GM12878 (cell line): Measurements from ENCODE around the gene TEX22. TPM values are rescaled to one million over a fixed set of nuclear protein-coding genes. Genes with fewer than 3 reads are reported as not detected.

ENCODE experiments used
- ATAC-seq: fragments of 200-7000 bp; cut with Tn5 transposase; 3 replicates; pipeline ENCODE4 v1.9.1; 2020; ENCODE audit warnings: mild to moderate bottlenecking, moderate library complexity
- BruUV-seq: library from RNA; stranded (reverse); fragments of 400-500 nt; replicated peaks from 2 replicates; lab custom pipeline; 2021; lab: Mats Ljungman, UMichigan
- CTCF ChIA-PET: fragments of 300-600 bp; sonication (Branson Sonifier 250); formaldehyde crosslinking; extraction: SDS; loops from one replicate; lab custom pipeline; 2021; ENCODE audit warnings: inconsistent platforms; lab: Yijun Ruan, JAX
- POLR2A ChIA-PET: fragments of 350-600 bp; formaldehyde crosslinking; extraction: SDS; loops from one replicate; lab custom pipeline; 2021; ENCODE audit warnings: inconsistent platforms; lab: Charles Lee
- RAD21 ChIA-PET: fragments of 300-600 bp; sonication (Branson Sonifier 250); formaldehyde crosslinking; loops from one replicate; lab custom pipeline; 2023; ENCODE audit warnings: antibody characterized with exemption; ENCODE audit not compliant: unreplicated experiment; lab: Charles Lee
- SMC1A ChIA-PET: fragments of 300-600 bp; sonication (Branson Sonifier 250); formaldehyde crosslinking; loops from one replicate; lab custom pipeline; 2023; ENCODE audit not compliant: unreplicated experiment, uncharacterized antibody; lab: Charles Lee
- DNase-seq: peaks from one replicate; pipeline ENCODE4 v3.0.0-alpha.2; 2011; ENCODE audit warnings: low read depth, low spot score
- FAIRE-seq: peaks from 3 replicates; lab custom pipeline; 2011; peaks lifted over from hg19 to GRCh38; lab: Jason Lieb, UNC
- H2AFZ ChIP-seq: 2 replicates; pipeline ENCODE4 v1.6.0; 2011; ENCODE audit warnings: low read depth, low read length, control low read depth; ENCODE audit not compliant: control insufficient read depth
- H3K27ac ChIP-seq: 2 replicates; pipeline ENCODE4 v1.5.1; 2011; ENCODE audit warnings: control low read depth; ENCODE audit not compliant: control insufficient read depth, insufficient read depth
- H3K27me3 ChIP-seq, 2 experiments: replicated peaks in 1 of 2; 2 replicates each; pipeline versions ENCODE4 v1.6.0 to v1.6.1; 2011; ENCODE audit warnings: low read length in 1 of 2; ENCODE audit not compliant: control insufficient read depth in 2 of 2, insufficient read depth in 2 of 2
- H3K36me3 ChIP-seq, 2 experiments: 2 replicates each; pipeline ENCODE4 v1.5.1; 2011; ENCODE audit warnings: low read length in 1 of 2; ENCODE audit not compliant: control insufficient read depth in 2 of 2, insufficient read depth in 2 of 2
- H3K4me1 ChIP-seq: 2 replicates; pipeline ENCODE4 v1.6.1; 2011; ENCODE audit warnings: mild to moderate bottlenecking, low read length, moderate library complexity, mixed read lengths; ENCODE audit not compliant: control insufficient read depth, insufficient read depth
- H3K4me2 ChIP-seq: 2 replicates; pipeline ENCODE4 v1.6.0; 2011; ENCODE audit warnings: control low read depth; ENCODE audit not compliant: control insufficient read depth, insufficient read depth
- H3K4me3 ChIP-seq: fragments of 200-600 bp; sonication (generic); 2 replicates; pipeline ENCODE4 v1.5.1; 2016
- H3K79me2 ChIP-seq: 2 replicates; pipeline ENCODE4 v1.6.0; 2011; ENCODE audit warnings: low read length; ENCODE audit not compliant: control insufficient read depth, insufficient read depth
- H3K9ac ChIP-seq: 2 replicates; pipeline ENCODE4 v1.8.0; 2011; ENCODE audit warnings: low read length, control low read depth, mixed read lengths; ENCODE audit not compliant: control insufficient read depth, insufficient read depth
- H3K9me3 ChIP-seq: replicated peaks from 3 replicates; pipeline ENCODE4 v1.5.1; 2011; ENCODE audit warnings: mild to moderate bottlenecking, low read length; ENCODE audit not compliant: control insufficient read depth, insufficient read depth
- H4K20me1 ChIP-seq: 2 replicates; pipeline ENCODE4 v1.6.0; 2011; ENCODE audit not compliant: control insufficient read depth, insufficient read depth
- BCL11A ChIP-seq: IDR thresholded peaks from 2 replicates; pipeline ENCODE4 v1.6.1; 2011; ENCODE audit warnings: low read depth, low read length
- GATAD2B ChIP-seq: fragments of 450-650 bp; conservative IDR thresholded peaks from 2 replicates; pipeline ENCODE4 v1.6.1; 2017; ENCODE audit warnings: low read depth, mild to moderate bottlenecking, moderate library complexity
- MLLT1 ChIP-seq: fragments of 450-650 bp; IDR thresholded peaks from 2 replicates; pipeline ENCODE4 v1.6.1; 2016; ENCODE audit warnings: mild to moderate bottlenecking
- NFYB ChIP-seq: IDR thresholded peaks from 2 replicates; pipeline ENCODE4 v1.6.1; 2011; ENCODE audit warnings: low read depth, mild to moderate bottlenecking, low read length, improper control_type of control experiment, moderate library complexity; ENCODE audit not compliant: insufficient read depth
- NKRF ChIP-seq: fragments of 450-650 bp; conservative IDR thresholded peaks from 2 replicates; pipeline ENCODE4 v1.6.1; 2017; ENCODE audit warnings: mild to moderate bottlenecking, moderate library complexity
- PAX8 ChIP-seq: fragments of 450-650 bp; IDR thresholded peaks from 2 replicates; pipeline ENCODE4 v1.6.1; 2017; ENCODE audit warnings: mild to moderate bottlenecking, moderate library complexity
- POLR2A ChIP-seq: IDR thresholded peaks from 2 replicates; pipeline ENCODE4 v1.6.1; 2011; ENCODE audit warnings: low read depth, mild to moderate bottlenecking, low read length
- REST ChIP-seq: IDR thresholded peaks from 2 replicates; pipeline ENCODE4 v1.6.1; 2012; ENCODE audit warnings: mild to moderate bottlenecking, low read depth, low read length
- SREBF2 ChIP-seq: IDR thresholded peaks from 2 replicates; pipeline ENCODE4 v1.6.1; 2012; ENCODE audit warnings: mild to moderate bottlenecking, low read length
- TBL1XR1 ChIP-seq: IDR thresholded peaks from 2 replicates; pipeline ENCODE4 v1.6.1; 2012; ENCODE audit warnings: low read depth, low read length, improper control_type of control experiment
- WGBS: methylation state at CpG from one replicate; pipeline ENCODE4 v1.1.6; 2016; ENCODE audit warnings: low lambda C conversion rate; ENCODE audit not compliant: insufficient replicate concordance, insufficient coverage; ENCODE audit errors: missing lambda C conversion rate; 5-methylcytosine and 5-hydroxymethylcytosine counted together
- in situ Hi-C: fragments of 300-500 bp; cut with MboI; formaldehyde crosslinking; loops from 9 replicates; pipeline ENCODE4 v1.14.3; 2018; ENCODE audit warnings: mixed read lengths
- intact Hi-C: fragments of 100-400 bp; cut with micrococcal nuclease; formaldehyde crosslinking; loops from one replicate; pipeline ENCODE4 v1.14.2; 2022; ENCODE audit not compliant: unreplicated experiment
- polyA plus RNA-seq, 11 experiments: library from polyadenylated mRNA; depleted of rRNA in 4 of 11; unstranded in 6 of 11; stranded (reverse) in 5 of 11; fragments of >200 nt; fragmentation: Nextera tagmentation in 4 of 11; fragmentation: Illumina TruSeq in 1 of 11; extraction: Ambion mirVana in 4 of 11; extraction: Trizol in 1 of 11; gene quantifications; 1 replicate in 1 of 11; 2 replicates in 10 of 11; pipeline versions ENCODE4 v1.2.1 to v1.2.3, GENCODE V29; 2011 to 2016; ENCODE audit warnings: inconsistent platforms in 2 of 11, missing spikeins in 2 of 11, low read depth in 1 of 11
- total RNA-seq, 4 experiments: library from RNA; depleted of rRNA in 3 of 4; stranded (reverse); fragments of >200 nt in 3 of 4; fragmentation: Illumina TruSeq in 1 of 4; extraction: Trizol in 1 of 4; gene quantifications; 2 replicates each; pipeline versions ENCODE4 v1.2.1 to v1.2.3, GENCODE V29; 2013 to 2021

The TEX22 gene
- total and polyA plus RNA-seq, 10 of the 15 experiments (the other 5 are each of a cell fraction or from before 2014, with no cell fraction given), result 0.02 to 4.0 (median 0.63) TPM; not detected in 1

GRCh38 chr14:105388976-105389375 is 9.4 kb upstream of the TEX22 start:
- POLR2A ChIA-PET, result no interaction called here
- DNase-seq (no peak), FAIRE-seq (no peak), ATAC-seq (no peak)
- no peaks in the 10 kb centered on the region; a peak in 1 of 4 replicates for H3K36me3 ChIP-seq
- in situ Hi-C loops (no loop called here), intact Hi-C loops (no loop called here)
- SMC1A ChIA-PET, result no interaction called here
- RAD21 ChIA-PET, result interaction anchor here (1.6 kb wide), 1 partner anchor 92 kb away, joined by 3 read pairs; no protein-coding TSS in a partner anchor
- WGBS, result 68% methylated on average over 16 of the region's 16 CpGs
- H2AFZ ChIP-seq, result no peak overlapping the region
- no peak for TF ChIP-seq NFYB
- 0 out of 2 replicates have a peak, but pooled peaks have one; percentile 28 for TF ChIP-seq POLR2A
- TF ChIP-seq SREBF2, result no peak
- no peak for TF ChIP-seq BCL11A
- no peak for TF ChIP-seq TBL1XR1
- no peak overlapping the region for H3K9ac ChIP-seq
- H3K27ac ChIP-seq, result no peak overlapping the region
- no peaks in the 10 kb centered on the region for H3K27me3 ChIP-seq
- CTCF ChIA-PET, result interaction anchor here (1.1 to 1.3 kb wide), 2 partner anchors 18 to 101 kb away, joined by 4 read pairs; no protein-coding TSS in a partner anchor
- H3K9me3 ChIP-seq, result no peaks in the 10 kb centered on the region
- H4K20me1 ChIP-seq, result no peaks in the 10 kb centered on the region
- H3K4me2 ChIP-seq, result no peak overlapping the region
- H3K4me3 ChIP-seq, result no peak overlapping the region
- H3K4me1 ChIP-seq, result no peaks in the 10 kb centered on the region
- no TSS peak for BruUV-seq
- no peaks in the 10 kb centered on the region for H3K79me2 ChIP-seq

- SMC1A ChIA-PET, result interaction anchor here (0.7 kb wide), 1 partner anchor 1182 kb away, joined by 3 read pairs; no protein-coding TSS in a partner anchor
- POLR2A ChIA-PET, result no interaction called here
- H3K27ac ChIP-seq, result no peak overlapping the region
- no peaks in the 10 kb centered on the region; a peak in 1 of 4 replicates for H3K36me3 ChIP-seq
- intact Hi-C loops, result no loop called here
- no TSS peak for BruUV-seq
- RAD21 ChIA-PET, result interaction anchor here (1.6 kb wide), 1 partner anchor 91 kb away, joined by 3 read pairs; no protein-coding TSS in a partner anchor
- 75% methylated on average over 10 of the region's 12 CpGs for WGBS
- CTCF ChIA-PET, result interaction anchor here (1.1 to 1.3 kb wide), 3 partner anchors 14 to 100 kb away, joined by 3 to 4 read pairs (median 4); no protein-coding TSS in a partner anchor
- FAIRE-seq (no peak), DNase-seq (no peak), ATAC-seq (no peak; the same call in 2 of the 3 replicates)
- in situ Hi-C loops, result no loop called here
- no peaks in the 10 kb centered on the region for H3K79me2 ChIP-seq
- H3K4me3 ChIP-seq, result no peak overlapping the region
- H3K4me2 ChIP-seq, result no peak overlapping the region
- no peaks in the 10 kb centered on the region for H3K27me3 ChIP-seq
- H4K20me1 ChIP-seq, result no peaks in the 10 kb centered on the region
- H3K9ac ChIP-seq, result no peak overlapping the region
- no peak overlapping the region for H2AFZ ChIP-seq
- H3K9me3 ChIP-seq, result no peaks in the 10 kb centered on the region
- H3K4me1 ChIP-seq, result no peaks in the 10 kb centered on the region
- no peak for TF ChIP-seq NKRF
- TF ChIP-seq PAX8, result no peak
- no peak for TF ChIP-seq MLLT1
- no peak for TF ChIP-seq GATAD2B
- TF ChIP-seq POLR2A, result no peak
- TF ChIP-seq REST, result no peak
These were observed 8.8 kb upstream of the TEX22 start for GRCh38 chr14:105389534-105389933.
